ENCODE measurements around the gene PDIA4.

The PDIA4 gene

DNA sequence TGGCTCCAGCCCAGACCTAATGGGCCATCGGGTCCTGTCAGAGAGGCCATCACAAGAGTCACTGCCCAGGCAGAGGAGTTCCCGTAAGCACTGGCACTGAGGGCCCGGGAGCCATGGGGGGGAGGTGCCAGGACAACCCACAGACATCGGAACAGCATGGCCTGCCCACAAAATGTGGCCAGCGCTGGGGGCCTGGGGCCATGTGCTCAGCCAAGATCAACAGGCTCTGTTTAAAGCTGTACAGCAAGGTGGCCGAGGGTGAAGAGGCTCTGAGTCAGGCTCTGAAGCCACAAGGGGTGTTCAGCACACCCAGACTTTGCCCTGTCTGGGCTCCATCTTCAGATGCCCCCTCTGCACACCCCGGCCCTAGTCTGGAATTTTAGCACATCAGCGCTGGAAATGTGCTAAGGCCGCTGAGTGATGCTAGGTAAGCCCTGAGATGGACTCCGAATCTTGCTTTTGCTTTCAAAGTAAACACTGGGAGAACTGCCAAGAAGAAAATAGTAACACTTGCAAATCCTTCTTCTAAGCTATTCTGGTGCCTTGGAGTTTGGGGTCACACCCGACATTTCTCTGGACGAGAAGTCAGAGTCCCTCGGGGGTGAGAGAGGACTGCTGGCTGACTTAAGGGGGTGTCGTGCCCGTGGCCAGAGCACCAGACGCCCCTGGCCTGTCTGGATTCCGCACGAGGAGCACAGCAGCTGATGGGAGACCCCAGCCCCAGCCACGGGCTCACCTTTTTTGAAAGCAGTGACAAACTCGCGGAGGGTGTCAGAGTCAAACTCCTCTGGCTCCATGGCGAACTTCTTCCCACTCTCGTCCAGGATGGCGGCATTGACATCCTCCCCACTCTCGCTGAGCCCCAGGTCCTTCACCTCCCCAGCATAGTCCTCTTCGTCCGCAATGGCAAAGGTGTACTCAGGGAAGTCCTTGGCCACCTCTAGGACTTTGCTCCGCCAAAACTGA, 23.6 kb downstream of the PDIA4 start:
- Histone ChIP-seq H3K9me3 (no peaks in the 10 kb centered on the region), H3K27me3 (ENCODE audit: low read depth) (no peaks in the 10 kb centered on the region), H3K36me3 (replicated peaks) (peaks cover 75% of the 10 kb centered on the region), H3K4me1 (no peaks in the 10 kb centered on the region), H3K4me3 (no peak overlapping the region)
- in situ Hi-C loops (cut with MboI; ENCODE audit: low sequenced_read_pairs): no loop called here
- DNase-seq (ENCODE audit: low spot score in 2 of 2): no peak

DNA sequence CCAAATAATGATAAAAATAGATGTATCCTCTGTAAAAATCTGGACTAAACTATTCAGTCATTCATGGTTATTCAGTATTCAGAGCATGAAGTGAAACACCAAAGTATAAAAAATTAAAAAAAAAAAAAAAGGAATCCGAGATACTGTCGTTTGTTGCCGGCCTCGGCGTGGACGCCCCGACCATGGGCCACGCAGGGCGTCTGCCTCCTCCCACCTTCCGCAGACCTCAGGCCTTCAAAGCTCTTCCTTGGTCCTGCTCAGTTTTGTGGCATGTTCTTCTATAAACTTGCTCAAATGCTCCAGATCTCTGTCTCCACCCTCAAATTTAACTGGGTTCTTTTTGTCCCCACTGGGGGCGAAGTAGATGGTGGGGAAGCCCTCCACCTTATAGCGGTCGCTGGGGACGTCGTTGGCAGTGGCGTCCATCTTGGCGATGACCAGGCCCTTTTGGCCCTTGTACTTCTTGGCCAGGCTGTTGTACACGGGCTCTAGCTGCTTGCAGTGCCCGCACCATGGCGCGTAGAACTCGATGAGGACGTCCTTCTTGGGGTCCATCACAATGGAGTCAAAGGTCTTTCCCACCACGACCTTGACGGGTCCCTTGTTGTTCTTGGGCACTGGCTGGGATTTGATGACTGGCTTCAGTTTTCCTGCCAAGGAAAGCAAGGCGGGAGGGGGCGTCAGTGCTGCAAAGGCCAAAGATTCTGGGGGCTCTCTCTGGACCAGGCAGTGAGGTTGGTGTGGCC, 24.6 kb downstream of the PDIA4 start:
- H3K9me3 ChIP-seq: no peaks in the 10 kb centered on the region
- H3K27me3 ChIP-seq (ENCODE audit: low read depth): no peaks in the 10 kb centered on the region
- in situ Hi-C loops (cut with MboI; ENCODE audit: low sequenced_read_pairs): no loop called here
- H3K36me3 ChIP-seq (replicated peaks): peaks cover 65% of the 10 kb centered on the region
- no peak for DNase-seq (ENCODE audit: low spot score in 2 of 2)
- H3K4me1 ChIP-seq: no peaks in the 10 kb centered on the region
- H3K4me3 ChIP-seq: no peak overlapping the region

GRCh38 chr7:149003018-149003417, 25.3 kb downstream of the PDIA4 start:
- Histone ChIP-seq H3K36me3 (replicated peaks) (peaks cover 61% of the 10 kb centered on the region), H3K4me1 (no peaks in the 10 kb centered on the region), H3K4me3 (no peak overlapping the region), H3K27me3 (ENCODE audit: low read depth) (no peaks in the 10 kb centered on the region), H3K9me3 (no peaks in the 10 kb centered on the region)
- DNase-seq (ENCODE audit: low spot score in 2 of 2): no peak
- in situ Hi-C loops (cut with MboI; ENCODE audit: low sequenced_read_pairs): no loop called here

GRCh38 chr7:149002604-149003003, 25.7 kb downstream of the PDIA4 start:
- Histone ChIP-seq H3K4me1 (no peaks in the 10 kb centered on the region), H3K27me3 (ENCODE audit: low read depth) (no peaks in the 10 kb centered on the region), H3K9me3 (no peaks in the 10 kb centered on the region), H3K4me3 (no peak overlapping the region), H3K36me3 (replicated peaks) (peaks cover 57% of the 10 kb centered on the region)
- in situ Hi-C loops (cut with MboI; ENCODE audit: low sequenced_read_pairs): no loop called here
- DNase-seq (ENCODE audit: low spot score in 2 of 2): no peak

DNA sequence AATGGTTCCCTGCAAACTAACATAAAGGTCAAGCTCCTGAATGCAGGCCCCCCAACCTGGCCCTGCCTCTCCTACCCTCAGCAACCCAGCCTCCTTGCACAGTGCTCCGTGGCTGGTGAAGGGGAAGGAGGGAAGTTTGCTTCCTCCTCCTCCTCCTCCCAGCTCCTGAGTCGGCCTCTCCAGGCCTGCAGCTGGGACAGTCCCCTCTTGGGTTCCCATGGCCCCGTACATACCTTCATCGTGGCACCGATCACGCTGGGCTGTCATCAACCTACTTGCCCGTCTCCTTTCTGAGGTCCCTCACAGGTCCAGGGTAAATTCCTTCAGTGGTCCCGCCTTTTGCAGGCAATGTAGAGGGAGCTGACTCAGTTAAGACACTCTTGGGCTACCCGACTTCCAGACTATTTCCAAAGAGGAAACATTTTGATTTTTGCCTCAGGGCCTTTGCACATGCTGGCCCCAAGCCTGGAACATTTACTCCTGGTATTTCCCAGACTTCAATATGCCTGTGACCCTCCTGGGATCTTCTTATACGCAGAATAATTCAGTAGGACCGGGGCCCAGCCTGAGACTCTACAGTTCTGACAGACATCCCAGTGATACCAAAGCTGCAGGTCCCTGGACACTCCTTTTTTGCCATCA, 26.8 kb downstream of the PDIA4 start:
- Histone ChIP-seq H3K27me3 (ENCODE audit: low read depth) (no peaks in the 10 kb centered on the region), H3K36me3 (replicated peaks) (peaks cover 46% of the 10 kb centered on the region), H3K4me3 (no peak overlapping the region), H3K4me1 (no peaks in the 10 kb centered on the region), H3K9me3 (no peaks in the 10 kb centered on the region)
- DNase-seq (ENCODE audit: low spot score in 2 of 2): no peak
- in situ Hi-C loops (cut with MboI; ENCODE audit: low sequenced_read_pairs): no loop called here

DNA sequence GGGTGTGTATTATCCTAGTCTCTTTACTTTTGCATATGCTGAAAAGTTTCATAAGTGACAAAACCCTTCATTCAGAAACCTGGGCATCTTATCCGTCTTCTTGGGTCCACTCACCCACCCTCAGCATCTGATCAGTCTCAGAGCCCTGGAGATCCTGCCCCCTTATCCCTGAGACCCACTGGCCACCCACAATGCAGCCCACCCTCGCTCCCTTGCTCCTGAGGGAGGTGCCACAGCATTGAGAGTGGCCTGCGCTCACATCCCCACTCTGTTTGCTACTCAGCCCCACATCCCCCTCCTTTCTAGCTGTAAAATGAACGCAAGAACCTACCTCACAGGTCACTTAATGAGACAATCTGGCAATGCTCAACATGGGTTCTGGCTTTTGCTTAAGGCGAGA, 27.3 kb downstream of the PDIA4 start:
- DNase-seq (ENCODE audit: low spot score in 2 of 2): no peak
- no peaks in the 10 kb centered on the region for H3K27me3 ChIP-seq (ENCODE audit: low read depth)
- H3K4me1 ChIP-seq: no peaks in the 10 kb centered on the region
- H3K36me3 ChIP-seq (replicated peaks): peaks cover 40% of the 10 kb centered on the region
- H3K4me3 ChIP-seq: no peak overlapping the region
- no peaks in the 10 kb centered on the region for H3K9me3 ChIP-seq
- in situ Hi-C loops (cut with MboI; ENCODE audit: low sequenced_read_pairs): no loop called here

- no peak for DNase-seq (ENCODE audit: low spot score in 2 of 2)
- no peaks in the 10 kb centered on the region for H3K9me3 ChIP-seq
- peaks cover 23% of the 10 kb centered on the region for H3K36me3 ChIP-seq (replicated peaks)
- H3K4me3 ChIP-seq: no peak overlapping the region
- in situ Hi-C loops (cut with MboI; ENCODE audit: low sequenced_read_pairs): no loop called here
- no peaks in the 10 kb centered on the region for H3K27me3 ChIP-seq (ENCODE audit: low read depth)
- H3K4me1 ChIP-seq: no peaks in the 10 kb centered on the region
Observed at GRCh38 chr7:148999192-148999591, 29.1 kb downstream of the PDIA4 start.

GRCh38 chr7:148997497-148997896, 30.8 kb downstream of the PDIA4 start:
- H3K9me3 ChIP-seq: no peaks in the 10 kb centered on the region
- in situ Hi-C loops (cut with MboI; ENCODE audit: low sequenced_read_pairs): no loop called here
- peaks cover 6% of the 10 kb centered on the region for H3K36me3 ChIP-seq (replicated peaks)

DNA sequence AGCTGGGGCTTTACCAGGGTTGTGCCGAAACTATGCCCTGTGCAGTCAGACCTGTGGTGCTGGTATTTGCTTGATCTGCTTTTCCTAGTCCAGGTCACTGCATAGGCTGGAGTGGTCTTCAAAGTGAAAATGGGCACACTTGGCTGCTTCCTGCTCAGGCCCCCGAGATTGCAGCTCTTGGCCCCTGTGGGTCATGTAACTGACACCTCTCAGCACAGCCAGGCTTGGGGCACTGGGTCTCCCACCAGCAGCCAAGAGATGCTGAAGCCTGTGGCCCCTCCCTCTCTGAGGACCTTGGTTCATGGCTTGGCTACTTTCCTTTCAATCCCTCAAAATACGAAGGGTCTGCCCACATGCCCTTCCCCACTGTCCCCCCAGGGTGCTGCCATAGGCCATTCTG, 33.7 kb downstream of the PDIA4 start:
- no peaks in the 10 kb centered on the region for H3K4me1 ChIP-seq
- no peaks in the 10 kb centered on the region for H3K36me3 ChIP-seq (replicated peaks)
- no peaks in the 10 kb centered on the region for H3K9me3 ChIP-seq
- in situ Hi-C loops (cut with MboI; ENCODE audit: low sequenced_read_pairs): no loop called here
- no peak for DNase-seq (ENCODE audit: low spot score in 2 of 2)
- H3K27me3 ChIP-seq (ENCODE audit: low read depth): no peaks in the 10 kb centered on the region
- no peak overlapping the region for H3K4me3 ChIP-seq

More at GRCh38 chr7:148997497-148997896, 30.8 kb downstream of the PDIA4 start:
- no peak for DNase-seq (ENCODE audit: low spot score in 2 of 2)
- no peaks in the 10 kb centered on the region for H3K27me3 ChIP-seq (ENCODE audit: low read depth)
- H3K4me3 ChIP-seq: no peak overlapping the region
- H3K4me1 ChIP-seq: no peaks in the 10 kb centered on the region

GRCh38 chr7:148993193-148993592, 35.1 kb downstream of the PDIA4 start:
- Histone ChIP-seq H3K4me3 (no peak overlapping the region), H3K36me3 (replicated peaks) (no peaks in the 10 kb centered on the region), H3K4me1 (peaks cover 2% of the 10 kb centered on the region), H3K9me3 (no peaks in the 10 kb centered on the region), H3K27me3 (ENCODE audit: low read depth) (no peaks in the 10 kb centered on the region)
- no peak for DNase-seq (ENCODE audit: low spot score in 2 of 2)
- in situ Hi-C loops (cut with MboI; ENCODE audit: low sequenced_read_pairs): no loop called here

- no peak overlapping the region for H3K4me3 ChIP-seq
- H3K27me3 ChIP-seq (ENCODE audit: low read depth): no peaks in the 10 kb centered on the region
- in situ Hi-C loops (cut with MboI; ENCODE audit: low sequenced_read_pairs): no loop called here
- no peaks in the 10 kb centered on the region for H3K36me3 ChIP-seq (replicated peaks)
- no peaks in the 10 kb centered on the region for H3K9me3 ChIP-seq
- peaks cover 4% of the 10 kb centered on the region for H3K4me1 ChIP-seq
- DNase-seq (ENCODE audit: low spot score in 2 of 2): no peak
Observed at GRCh38 chr7:148991536-148991935, 36.8 kb downstream of the PDIA4 start.

DNA sequence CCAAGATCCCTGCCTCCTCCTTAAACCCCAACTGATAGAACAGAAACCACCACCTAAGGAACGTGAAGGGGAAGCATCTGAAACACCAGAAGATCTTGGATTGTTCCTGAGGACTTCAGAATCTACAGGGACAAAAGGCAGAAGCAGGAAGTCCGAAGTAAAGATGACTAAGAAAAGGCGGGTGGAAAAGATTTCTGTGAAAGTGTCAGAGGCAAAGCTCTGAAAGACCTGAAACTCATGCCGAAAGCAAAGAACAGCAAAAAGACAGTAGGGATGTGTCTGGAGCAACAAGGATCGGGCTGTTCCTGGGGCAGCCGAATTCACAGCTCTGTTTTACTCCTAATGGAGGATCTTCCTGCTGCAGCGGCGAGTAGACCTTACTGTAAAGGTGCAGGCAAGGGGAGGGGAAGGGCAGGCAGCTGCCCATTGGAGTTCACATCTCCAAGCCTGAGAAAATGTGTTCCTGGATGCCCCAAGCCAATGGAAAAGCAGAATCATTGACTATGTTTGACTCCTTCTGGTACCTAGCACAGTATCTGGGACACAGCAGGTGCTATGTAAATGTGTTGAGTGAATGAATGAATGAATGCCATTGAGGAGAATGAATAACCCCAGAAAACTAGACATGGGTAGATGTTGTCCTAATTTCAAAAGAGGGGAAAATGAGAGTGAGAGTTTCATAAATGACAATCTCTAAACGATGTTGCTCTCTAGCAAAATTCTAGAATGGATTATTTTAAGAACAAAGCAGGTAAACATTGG, 40.4 kb downstream of the PDIA4 start:
- no peaks in the 10 kb centered on the region for H3K9me3 ChIP-seq
- H3K4me1 ChIP-seq: peaks cover 4% of the 10 kb centered on the region
- H3K4me3 ChIP-seq: peak overlapping the region; percentile 48
- H3K27me3 ChIP-seq (ENCODE audit: low read depth): no peaks in the 10 kb centered on the region
- in situ Hi-C loops (cut with MboI; ENCODE audit: low sequenced_read_pairs): no loop called here
- DNase-seq (ENCODE audit: low spot score in 2 of 2): peak in 1 of 2 experiments; percentile 34
- H3K36me3 ChIP-seq (replicated peaks): no peaks in the 10 kb centered on the region

- H3K9me3 ChIP-seq: no peaks in the 10 kb centered on the region
- no peaks in the 10 kb centered on the region for H3K27me3 ChIP-seq (ENCODE audit: low read depth)
- peak overlapping the region; percentile 48 for H3K4me3 ChIP-seq
- in situ Hi-C loops (cut with MboI; ENCODE audit: low sequenced_read_pairs): no loop called here
- peaks cover 6% of the 10 kb centered on the region for H3K4me1 ChIP-seq
- peak; percentile 89 to 90 for DNase-seq (ENCODE audit: low spot score in 2 of 2)
- no peaks in the 10 kb centered on the region for H3K36me3 ChIP-seq (replicated peaks)
Observed at GRCh38 chr7:148987010-148987750, 41.1 kb downstream of the PDIA4 start.
